ENCODE results near the gene MSH5. TPM values are rescaled to one million over a fixed set of nuclear protein-coding genes. Genes with fewer than 3 reads are reported as not detected.

Gene MSH5
- total and polyA plus RNA-seq, 9 of the 15 experiments (the other 6 are each of a cell fraction or from before 2014, with no cell fraction given), result 12.5 to 104 (median 46.6) TPM

DNA sequence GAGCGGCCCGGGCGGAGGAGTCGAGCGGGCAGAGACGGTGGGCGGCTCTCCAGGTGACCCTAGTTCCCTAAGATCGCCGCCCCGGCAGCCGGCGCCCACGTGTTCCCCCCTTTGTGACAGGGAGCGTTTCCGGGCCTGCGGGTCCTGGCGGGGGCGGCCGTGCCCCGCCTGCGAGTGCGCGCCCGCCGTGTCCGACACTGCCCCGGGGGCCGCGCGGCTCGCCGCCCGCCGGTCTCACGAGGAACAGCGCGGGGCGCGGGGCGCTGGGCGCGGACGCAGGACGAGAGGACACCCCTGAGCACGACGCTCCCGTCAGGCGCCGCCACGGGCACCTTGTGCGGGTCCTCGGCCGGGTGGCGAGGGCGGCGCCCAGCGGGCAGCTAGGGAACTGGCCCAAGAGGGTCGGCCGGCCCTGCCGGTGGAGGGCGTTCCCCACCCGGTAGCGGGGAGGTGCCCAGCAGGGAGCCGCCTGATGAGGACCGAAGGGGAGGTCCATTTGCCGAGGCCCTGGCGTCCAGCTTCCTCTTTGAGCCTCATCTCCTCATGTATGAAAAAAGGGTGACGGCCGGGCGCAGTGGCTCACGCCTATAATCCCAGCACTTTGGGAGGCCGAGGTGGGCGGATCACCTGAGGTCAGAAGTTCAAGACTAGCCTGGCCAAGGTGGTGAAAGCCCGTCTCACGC, 56.0 kb downstream of the MSH5 start, which contains the start of gene VARS1 (continued):
- TF ChIP-seq, protein P1, sequence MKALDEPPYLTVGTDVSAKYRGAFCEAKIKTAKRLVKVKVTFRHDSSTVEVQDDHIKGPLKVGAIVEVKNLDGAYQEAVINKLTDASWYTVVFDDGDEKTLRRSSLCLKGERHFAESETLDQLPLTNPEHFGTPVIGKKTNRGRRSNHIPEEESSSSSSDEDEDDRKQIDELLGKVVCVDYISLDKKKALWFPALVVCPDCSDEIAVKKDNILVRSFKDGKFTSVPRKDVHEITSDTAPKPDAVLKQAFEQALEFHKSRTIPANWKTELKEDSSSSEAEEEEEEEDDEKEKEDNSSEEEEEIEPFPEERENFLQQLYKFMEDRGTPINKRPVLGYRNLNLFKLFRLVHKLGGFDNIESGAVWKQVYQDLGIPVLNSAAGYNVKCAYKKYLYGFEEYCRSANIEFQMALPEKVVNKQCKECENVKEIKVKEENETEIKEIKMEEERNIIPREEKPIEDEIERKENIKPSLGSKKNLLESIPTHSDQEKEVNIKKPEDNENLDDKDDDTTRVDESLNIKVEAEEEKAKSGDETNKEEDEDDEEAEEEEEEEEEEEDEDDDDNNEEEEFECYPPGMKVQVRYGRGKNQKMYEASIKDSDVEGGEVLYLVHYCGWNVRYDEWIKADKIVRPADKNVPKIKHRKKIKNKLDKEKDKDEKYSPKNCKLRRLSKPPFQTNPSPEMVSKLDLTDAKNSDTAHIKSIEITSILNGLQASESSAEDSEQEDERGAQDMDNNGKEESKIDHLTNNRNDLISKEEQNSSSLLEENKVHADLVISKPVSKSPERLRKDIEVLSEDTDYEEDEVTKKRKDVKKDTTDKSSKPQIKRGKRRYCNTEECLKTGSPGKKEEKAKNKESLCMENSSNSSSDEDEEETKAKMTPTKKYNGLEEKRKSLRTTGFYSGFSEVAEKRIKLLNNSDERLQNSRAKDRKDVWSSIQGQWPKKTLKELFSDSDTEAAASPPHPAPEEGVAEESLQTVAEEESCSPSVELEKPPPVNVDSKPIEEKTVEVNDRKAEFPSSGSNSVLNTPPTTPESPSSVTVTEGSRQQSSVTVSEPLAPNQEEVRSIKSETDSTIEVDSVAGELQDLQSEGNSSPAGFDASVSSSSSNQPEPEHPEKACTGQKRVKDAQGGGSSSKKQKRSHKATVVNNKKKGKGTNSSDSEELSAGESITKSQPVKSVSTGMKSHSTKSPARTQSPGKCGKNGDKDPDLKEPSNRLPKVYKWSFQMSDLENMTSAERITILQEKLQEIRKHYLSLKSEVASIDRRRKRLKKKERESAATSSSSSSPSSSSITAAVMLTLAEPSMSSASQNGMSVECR (CRISPR knock-in tag; IDR thresholded peaks at IDR 0.05), result peak; percentile 99
- TF ChIP-seq PML (IDR thresholded peaks at IDR 0.05; ENCODE audit: low read length) (peak; percentile 20), ZEB2 (IDR thresholded peaks at IDR 0.05) (peak; percentile 93), SRSF3 (IDR thresholded peaks at IDR 0.05; ENCODE audit: insufficient read depth, low read length) (no peak), CBX3 (IDR thresholded peaks at IDR 0.05; ENCODE audit: borderline replicate concordance in 1 of 2, low read length in 2 of 2) (peak in 1 of 2 experiments; percentile 70; a peak in 1 of 3 replicates), POLR2B (IDR thresholded peaks at IDR 0.05; ENCODE audit: low read depth, partially characterized antibody) (peak; percentile 68), RBFOX2 (IDR thresholded peaks at IDR 0.05; ENCODE audit: low read depth, low read length) (peak; percentile 75), POLR2AphosphoS2 (IDR thresholded peaks at IDR 0.05; ENCODE audit: low read length) (peak; percentile 83; the same call in 1 of the 2 replicates), DACH1 (IDR thresholded peaks at IDR 0.05; ENCODE audit: partially characterized antibody) (peak; percentile 77)
- TF ChIP-seq, protein P2, sequence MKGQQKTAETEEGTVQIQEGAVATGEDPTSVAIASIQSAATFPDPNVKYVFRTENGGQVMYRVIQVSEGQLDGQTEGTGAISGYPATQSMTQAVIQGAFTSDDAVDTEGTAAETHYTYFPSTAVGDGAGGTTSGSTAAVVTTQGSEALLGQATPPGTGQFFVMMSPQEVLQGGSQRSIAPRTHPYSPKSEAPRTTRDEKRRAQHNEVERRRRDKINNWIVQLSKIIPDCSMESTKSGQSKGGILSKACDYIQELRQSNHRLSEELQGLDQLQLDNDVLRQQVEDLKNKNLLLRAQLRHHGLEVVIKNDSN (CRISPR knock-in tag; IDR thresholded peaks at IDR 0.05), result peak; percentile 86
- TF ChIP-seq, protein P3, sequence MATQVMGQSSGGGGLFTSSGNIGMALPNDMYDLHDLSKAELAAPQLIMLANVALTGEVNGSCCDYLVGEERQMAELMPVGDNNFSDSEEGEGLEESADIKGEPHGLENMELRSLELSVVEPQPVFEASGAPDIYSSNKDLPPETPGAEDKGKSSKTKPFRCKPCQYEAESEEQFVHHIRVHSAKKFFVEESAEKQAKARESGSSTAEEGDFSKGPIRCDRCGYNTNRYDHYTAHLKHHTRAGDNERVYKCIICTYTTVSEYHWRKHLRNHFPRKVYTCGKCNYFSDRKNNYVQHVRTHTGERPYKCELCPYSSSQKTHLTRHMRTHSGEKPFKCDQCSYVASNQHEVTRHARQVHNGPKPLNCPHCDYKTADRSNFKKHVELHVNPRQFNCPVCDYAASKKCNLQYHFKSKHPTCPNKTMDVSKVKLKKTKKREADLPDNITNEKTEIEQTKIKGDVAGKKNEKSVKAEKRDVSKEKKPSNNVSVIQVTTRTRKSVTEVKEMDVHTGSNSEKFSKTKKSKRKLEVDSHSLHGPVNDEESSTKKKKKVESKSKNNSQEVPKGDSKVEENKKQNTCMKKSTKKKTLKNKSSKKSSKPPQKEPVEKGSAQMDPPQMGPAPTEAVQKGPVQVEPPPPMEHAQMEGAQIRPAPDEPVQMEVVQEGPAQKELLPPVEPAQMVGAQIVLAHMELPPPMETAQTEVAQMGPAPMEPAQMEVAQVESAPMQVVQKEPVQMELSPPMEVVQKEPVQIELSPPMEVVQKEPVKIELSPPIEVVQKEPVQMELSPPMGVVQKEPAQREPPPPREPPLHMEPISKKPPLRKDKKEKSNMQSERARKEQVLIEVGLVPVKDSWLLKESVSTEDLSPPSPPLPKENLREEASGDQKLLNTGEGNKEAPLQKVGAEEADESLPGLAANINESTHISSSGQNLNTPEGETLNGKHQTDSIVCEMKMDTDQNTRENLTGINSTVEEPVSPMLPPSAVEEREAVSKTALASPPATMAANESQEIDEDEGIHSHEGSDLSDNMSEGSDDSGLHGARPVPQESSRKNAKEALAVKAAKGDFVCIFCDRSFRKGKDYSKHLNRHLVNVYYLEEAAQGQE (IDR thresholded peaks at IDR 0.05; ENCODE audit: borderline replicate concordance), result peak; percentile 96
- TF ChIP-seq, protein P3 (CRISPR knock-in tag; IDR thresholded peaks at IDR 0.05; ENCODE audit: low read depth), result peak; percentile 91; the same call in 1 of the 2 replicates
- TF ChIP-seq, protein P4, sequence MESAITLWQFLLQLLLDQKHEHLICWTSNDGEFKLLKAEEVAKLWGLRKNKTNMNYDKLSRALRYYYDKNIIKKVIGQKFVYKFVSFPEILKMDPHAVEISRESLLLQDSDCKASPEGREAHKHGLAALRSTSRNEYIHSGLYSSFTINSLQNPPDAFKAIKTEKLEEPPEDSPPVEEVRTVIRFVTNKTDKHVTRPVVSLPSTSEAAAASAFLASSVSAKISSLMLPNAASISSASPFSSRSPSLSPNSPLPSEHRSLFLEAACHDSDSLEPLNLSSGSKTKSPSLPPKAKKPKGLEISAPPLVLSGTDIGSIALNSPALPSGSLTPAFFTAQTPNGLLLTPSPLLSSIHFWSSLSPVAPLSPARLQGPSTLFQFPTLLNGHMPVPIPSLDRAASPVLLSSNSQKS (CRISPR knock-in tag; IDR thresholded peaks at IDR 0.05), result peak; percentile 18; the same call in 1 of the 2 replicates
